GM19099 (cell line): ENCODE data around the gene TRAIP.

Experiments used
- POLR2A ChIP-seq: IDR thresholded peaks from 3 replicates; pipeline ENCODE4 v1.6.1; 2011; ENCODE audit warnings: low read depth; ENCODE audit not compliant: insufficient read length; ENCODE audit errors: extremely low read depth

Gene TRAIP

GRCh38 chr3:49880581-49881315 lies 24.4 kb upstream of the TRAIP start:
- TF ChIP-seq POLR2A: no peak

GRCh38 chr3:49879721-49880120 lies 23.4 kb upstream of the TRAIP start:
- no peak for TF ChIP-seq POLR2A

GRCh38 chr3:49878686-49879085 lies 22.3 kb upstream of the TRAIP start:
- TF ChIP-seq POLR2A: no peak

- no peak for TF ChIP-seq POLR2A
These were observed 21.4 kb upstream of the TRAIP start for GRCh38 chr3:49877716-49878115.

- no peak for TF ChIP-seq POLR2A
These were observed 20.2 kb upstream of the TRAIP start for GRCh38 chr3:49876567-49876966.

- no peak for TF ChIP-seq POLR2A
These were observed 17.3 kb upstream of the TRAIP start for GRCh38 chr3:49873623-49874022.

GRCh38 chr3:49872801-49873281 lies 16.5 kb upstream of the TRAIP start:
- TF ChIP-seq POLR2A: no peak

- no peak for TF ChIP-seq POLR2A
These were observed 15.3 kb upstream of the TRAIP start for GRCh38 chr3:49871531-49872153.

GRCh38 chr3:49869525-49870126 lies 13.3 kb upstream of the TRAIP start, which contains the start of gene CAMKV:
TSS of gene CAMKV (minus strand) at chr3:49869906. CDS start at chr3:49862388, 7,518 bp downstream.
- TF ChIP-seq POLR2A: no peak

GRCh38 chr3:49868862-49869466 lies 12.6 kb upstream of the TRAIP start:
- no peak for TF ChIP-seq POLR2A

GRCh38 chr3:49867871-49868321 lies 11.5 kb upstream of the TRAIP start:
- no peak for TF ChIP-seq POLR2A

- no peak for TF ChIP-seq POLR2A
These were observed 11.0 kb upstream of the TRAIP start for GRCh38 chr3:49867400-49867799.

GRCh38 chr3:49865198-49865784 lies 8.9 kb upstream of the TRAIP start:
- TF ChIP-seq POLR2A: no peak

GRCh38 chr3:49864505-49864904 lies 8.1 kb upstream of the TRAIP start:
- TF ChIP-seq POLR2A: no peak
